ENCODE measurements around the gene SLC35D1.

DNA sequence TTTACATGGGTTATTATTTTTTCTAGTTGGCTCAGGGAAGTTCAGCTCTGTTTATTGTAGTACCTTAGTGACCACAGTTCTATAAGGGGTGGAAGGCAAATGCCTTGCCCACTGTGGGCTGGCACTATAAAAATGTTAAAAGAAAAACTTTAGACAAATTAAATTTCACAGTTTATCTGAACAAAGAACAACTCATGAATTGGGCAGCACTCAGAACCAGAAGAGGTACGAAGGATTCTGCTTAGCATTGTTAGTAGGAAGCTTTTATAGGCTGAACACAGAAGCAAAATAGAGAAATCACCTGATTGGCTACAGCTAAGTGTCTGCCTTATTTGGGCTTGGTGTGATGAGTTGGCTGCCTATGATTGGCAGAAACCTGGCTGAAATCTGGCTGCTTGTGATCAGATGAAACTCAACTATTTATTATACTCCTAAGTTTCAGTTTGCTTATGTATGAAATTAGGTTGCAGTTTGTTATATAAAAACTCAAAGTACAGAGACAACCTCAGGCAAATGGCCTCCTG is 35.8 kb upstream of the SLC35D1 start:
- no peak for TF ChIP-seq AFF4 (CRISPR knock-in tag; IDR thresholded peaks at IDR 0.05)
- TF ChIP-seq ZSCAN9 (CRISPR knock-in tag; IDR thresholded peaks at IDR 0.05; ENCODE audit: borderline replicate concordance), result no peak
- TF ChIP-seq SOX6 (IDR thresholded peaks at IDR 0.05), result no peak
- no peak for TF ChIP-seq SOX6 (CRISPR knock-in tag; IDR thresholded peaks at IDR 0.05)
- no peak for TF ChIP-seq ZNF232 (CRISPR knock-in tag; IDR thresholded peaks at IDR 0.05; ENCODE audit: borderline replicate concordance)
- TF ChIP-seq NR3C1 (CRISPR knock-in tag; IDR thresholded peaks at IDR 0.05), result no peak
